HG03103 (cell line): ENCODE data around the gene FMO2.

Source experiments
- ATAC-seq: cut with Tn5 transposase; IDR thresholded peaks from one replicate; pipeline ENCODE4 v1.9.1; 2021; ENCODE audit warnings: low read depth; ENCODE audit not compliant: unreplicated experiment

The FMO2 gene

DNA sequence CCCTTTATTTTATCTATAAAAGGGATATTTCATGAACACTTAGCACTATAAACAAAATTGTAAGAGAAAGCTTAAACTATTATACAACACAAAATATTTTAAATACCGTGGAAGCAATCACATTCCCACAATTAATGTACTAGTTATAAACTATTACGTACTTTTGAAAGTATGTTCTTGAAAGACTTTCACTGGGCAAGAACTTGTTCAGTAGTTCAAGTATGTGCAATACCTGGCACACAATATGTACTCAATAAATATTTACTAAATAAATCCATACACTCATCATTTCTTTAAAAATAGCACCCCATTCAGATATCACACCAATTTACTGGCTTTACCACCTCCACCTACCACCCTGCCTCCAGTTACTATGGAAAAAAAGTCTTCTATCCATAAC lies 12.6 kb upstream of the FMO2 start:
- no peak for ATAC-seq

DNA sequence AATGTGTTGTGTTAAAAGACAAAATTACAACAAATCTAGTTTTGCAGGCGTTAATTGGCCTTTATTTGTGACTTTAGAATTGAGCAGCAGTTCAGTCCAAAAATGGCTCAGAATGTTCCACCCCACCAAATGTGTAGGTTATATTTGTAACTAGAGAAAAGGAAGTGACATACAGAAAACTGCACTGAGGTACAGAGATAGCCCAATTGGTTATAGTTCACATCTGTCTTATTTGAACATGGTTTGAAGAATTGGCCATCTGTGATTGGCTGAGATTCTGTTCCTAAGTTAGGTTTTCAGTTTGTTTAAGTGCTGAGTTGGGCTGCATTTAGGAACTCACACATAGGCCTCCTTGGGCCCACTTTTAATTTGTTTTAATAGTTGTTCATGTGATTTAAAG lies 12.0 kb upstream of the FMO2 start:
- ATAC-seq = peak; percentile 89

DNA sequence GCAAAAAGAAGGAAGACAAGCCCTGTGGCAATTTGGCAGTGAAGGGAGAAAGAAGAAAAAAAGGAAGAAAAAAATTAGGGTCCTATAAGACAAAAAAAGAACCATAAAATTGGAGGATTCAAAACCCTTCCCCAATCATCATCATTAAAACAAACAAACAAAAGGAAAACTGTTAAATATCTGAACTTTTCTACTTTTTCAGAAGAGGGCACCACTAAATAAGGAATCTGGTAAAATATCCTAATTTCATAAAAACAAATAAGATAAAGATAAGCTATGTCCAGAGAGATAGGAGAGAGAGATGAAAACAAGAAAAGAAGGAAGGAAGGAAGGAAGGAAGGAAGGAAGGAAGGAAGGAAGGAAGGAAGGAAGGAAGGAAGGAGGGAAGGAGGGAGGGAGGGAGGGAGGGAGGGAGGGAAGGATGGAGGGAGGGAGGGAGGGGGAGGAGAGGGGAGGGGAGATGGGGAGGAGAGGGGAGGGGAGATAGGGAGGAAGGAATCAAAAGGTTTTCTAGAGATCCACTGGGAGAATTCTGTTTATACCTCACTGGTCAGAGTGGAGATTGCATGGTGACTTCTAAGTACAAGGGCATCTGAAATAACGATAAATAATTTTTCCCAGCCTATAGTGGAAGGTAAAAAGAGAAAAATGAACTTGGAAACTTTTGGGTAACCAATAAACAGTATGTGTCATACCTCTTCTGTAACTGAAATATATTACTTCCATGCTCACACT lies 10.4 kb upstream of the FMO2 start:
- ATAC-seq = no peak

DNA sequence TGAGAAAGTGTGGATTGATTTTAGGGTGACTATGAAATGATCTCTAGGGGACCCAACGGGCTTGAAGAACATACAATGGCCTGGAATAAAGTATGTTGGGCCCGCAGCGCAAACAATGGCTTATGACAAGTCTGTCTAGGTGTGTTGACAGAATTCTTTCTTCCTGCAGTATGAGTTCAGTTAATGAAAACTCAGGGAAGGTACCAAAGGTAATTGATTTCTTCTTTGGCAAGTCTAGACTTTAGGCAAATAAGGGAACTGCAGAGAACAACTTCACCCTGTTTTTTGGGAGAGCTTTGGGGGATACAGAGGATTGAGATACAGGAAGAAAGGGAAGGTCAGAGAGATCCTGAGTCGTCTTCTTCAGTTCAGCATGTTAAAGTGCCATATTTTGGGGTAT lies 7.8 kb upstream of the FMO2 start:
- no peak for ATAC-seq

DNA sequence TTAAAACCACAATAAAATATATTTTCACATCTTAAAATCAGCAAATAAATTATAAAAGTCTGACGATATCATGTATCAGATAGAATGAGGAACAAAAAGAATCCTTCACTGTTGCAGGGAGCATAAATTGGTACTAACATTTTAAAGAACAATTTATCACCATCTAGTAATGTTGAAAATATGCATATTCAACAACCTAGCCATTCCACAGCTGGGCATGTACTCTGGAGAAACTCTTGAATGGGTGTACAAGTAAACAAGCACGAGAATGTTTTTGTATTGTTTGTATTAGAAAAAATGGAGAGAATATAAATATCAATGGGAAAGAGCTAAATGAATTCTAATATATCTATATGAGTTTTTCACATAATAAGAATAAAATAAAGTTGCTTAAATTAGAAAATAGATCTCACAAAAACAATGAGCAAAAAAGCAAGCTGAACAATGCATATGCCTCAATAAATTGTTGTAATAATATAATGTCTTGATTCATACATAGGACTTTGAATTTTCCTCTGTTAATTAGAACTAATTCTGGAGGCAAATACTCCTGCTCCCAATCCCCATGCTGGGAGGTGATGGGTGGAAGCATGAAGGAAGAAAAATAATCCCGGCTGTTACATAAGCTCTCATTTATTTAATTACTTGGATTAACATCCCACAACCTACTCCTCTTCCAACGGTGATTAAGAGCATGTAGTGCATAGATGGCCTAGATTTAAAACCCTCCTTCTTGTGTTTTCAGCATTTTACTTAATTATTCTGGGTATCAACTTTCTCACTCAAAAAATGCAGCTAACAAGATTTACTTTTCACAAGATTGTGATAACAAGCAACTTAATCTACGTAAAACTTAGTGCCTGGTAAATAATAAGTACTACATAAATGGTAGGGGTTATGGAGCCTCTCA lies 5.5 kb upstream of the FMO2 start:
- ATAC-seq = no peak

DNA sequence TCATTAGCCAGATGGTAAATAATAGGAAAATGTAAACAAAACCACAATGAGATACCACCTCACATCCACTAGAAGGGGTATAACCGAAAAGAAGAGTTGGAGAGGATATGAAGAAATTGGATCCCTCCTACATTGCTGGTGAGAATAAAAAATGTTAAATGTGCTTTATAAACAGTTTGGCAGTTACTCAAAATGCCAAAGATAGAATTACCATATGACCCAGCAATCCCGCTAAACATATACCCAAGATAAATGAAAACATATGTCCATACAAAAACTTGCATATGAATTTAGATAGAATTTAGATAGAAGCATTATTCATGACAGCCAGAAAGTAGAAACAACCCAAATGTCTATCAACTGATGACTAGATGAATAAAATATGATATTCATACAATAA lies 4.4 kb upstream of the FMO2 start:
- ATAC-seq = no peak

DNA sequence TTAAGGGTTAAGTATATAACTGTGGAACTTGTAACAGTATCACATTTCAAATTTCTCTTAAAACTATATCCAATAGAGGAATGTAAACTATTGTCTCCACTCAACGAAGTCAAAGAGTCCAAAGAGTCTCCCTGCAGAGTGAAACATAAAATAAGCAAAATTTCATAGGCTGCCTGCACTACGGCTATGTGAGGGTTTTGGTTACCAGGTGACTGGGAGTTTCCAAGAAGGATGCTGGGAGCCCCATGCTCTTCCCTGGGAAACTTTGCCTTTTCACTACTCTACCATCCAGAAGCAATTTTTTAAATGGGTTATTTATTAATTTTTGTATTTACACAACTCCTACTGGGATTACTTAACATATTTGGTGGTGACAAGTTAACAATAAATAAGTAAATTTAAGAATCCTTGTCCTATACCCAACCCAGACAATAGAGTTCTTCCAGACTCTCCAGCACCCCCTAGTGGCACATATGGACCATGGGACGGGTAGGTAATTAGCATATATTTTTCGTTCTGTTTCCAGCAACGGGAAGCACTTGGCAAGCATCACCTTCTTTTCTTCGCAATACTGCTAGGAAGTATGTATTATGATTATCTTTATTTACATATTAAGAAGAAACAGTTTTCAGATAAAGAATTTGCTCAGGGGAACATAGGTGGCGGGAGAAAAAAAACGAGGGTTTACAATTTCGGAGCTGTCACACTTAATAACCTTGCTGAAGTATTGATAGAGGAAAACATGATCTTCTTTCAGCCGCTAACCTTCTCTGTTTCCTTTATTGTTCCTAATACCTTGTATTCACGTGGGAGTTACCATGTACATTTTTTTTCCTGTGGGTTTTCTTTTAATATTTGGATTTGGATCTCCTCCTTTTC lies 3.5 kb downstream of the FMO2 start:
- ATAC-seq = peak; percentile 93

DNA sequence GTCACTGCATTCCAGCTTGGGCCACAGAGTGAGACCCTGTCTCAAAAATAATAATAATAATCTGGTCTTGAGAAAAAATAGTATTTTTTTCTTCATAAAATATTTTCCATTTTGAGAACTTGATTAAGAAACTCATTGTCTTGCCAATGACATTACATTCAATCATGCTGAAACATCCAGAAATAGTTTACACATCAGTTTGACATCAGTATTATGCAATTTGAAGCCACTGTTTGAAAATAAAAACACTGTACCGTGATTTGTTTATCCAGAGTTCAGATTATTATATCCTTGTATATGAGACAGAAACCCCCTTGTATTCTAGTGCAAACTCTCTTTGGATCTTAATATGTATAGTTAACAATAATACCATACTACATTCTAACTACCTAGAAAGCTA lies 6.9 kb downstream of the FMO2 start:
- ATAC-seq = no peak

DNA sequence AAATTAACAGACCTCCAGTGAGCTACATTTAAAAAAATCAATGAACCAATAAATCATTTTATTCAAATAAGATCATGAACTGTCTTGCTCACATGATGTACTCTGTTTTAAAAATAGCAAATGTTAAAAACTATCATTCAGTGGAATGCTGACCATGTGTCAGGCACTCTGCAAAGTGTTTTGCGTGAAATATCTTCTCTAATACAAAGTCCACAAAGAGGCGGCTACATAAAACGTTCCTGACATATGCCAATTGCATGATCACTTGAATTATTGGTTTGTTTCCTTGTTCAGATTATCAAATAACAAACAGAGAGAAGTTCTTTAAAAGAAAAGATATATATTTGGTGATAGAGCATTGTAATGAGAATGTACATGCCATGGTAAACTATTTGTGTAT lies 10.7 kb downstream of the FMO2 start:
- ATAC-seq = no peak

DNA sequence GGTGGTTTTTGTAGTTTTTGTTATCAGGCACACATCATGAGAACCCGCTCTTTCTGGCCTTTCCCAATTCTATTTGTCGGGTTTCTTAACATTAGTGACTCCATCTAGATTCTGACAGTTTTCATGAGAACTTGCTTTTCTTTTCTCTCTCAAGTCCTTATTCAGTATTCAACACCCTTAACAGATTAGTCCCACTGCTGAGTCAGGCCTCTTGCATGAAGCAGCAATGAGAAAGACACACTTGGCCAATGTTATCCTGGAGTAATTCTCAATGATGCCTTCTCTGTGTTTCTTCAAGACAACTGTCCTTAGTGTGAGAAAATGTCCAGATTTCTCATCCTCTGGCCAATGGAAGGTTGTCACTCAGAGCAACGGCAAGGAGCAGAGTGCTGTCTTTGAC lies 11.3 kb downstream of the FMO2 start:
- no peak for ATAC-seq

DNA sequence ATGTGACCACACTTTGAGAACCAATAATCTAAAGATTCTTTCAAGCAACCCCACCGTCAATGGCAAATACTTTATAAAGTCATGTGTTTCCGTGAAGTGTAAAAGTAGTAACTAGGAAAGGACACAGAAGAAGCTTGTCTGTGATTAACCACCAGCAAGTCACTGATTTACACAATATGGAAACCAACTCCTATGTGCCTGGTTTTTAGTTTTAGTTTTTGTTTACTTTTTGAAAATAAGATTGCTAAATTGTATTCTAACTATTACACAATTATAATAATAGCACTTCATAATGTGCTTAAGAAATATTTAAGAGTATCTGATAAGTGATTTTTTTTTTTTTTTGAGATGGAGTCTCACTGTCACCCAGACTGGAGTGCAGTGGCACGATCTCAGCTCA lies 13.0 kb downstream of the FMO2 start:
- ATAC-seq = no peak

DNA sequence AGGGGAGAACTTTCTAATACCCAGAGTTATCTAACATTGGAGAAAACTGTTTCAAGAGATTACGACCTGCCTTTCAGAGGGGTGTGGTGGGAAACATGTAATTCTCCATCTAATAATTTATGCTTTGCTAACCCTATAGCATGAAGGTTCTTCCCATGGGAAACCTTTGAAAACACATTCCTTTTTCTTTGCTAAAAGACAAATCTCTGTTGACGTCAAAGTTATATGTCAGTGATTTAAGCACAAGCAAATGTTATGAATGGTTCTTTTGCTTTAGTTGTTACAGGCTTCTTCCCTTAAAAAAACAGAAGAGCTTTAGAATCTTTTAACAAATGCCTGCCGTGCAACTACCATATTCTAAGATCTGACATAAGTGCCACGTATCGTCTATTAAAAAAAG lies 19.2 kb downstream of the FMO2 start:
- ATAC-seq = no peak

DNA sequence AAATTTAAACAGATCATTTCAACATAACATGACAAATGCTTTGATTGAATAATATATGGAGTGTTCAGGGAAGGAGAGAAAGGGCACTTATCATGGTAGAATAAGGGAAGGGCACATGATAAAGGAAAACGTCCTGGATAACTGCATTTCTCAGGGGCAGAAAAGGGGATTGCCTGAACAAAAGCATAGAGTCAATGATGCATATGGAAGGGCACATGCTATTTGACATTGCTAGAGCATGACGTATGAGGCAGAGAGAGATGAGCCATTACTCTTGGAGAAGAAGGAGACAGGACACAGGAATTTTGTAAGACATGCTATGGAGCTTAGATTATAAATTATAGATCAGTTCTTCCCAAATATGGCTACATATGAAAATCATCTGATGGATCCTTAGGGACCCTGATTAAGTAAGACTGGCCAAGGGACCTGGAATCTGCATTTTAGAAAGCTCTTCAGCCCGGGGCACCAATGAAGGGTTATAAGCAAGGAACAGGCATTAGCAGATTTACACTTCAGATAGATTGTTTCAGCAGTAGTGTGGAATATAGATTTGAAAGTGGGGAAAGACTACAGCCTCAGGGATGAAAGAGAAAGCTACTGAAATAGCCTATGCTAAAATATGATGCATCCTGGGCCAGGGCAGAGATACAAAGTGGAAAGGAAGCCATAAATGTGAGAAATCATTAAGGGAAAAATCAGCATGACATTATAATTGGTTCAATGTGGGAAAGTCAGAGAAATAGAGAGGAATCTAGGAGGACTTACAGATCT lies 21.3 kb downstream of the FMO2 start:
- ATAC-seq = no peak

DNA sequence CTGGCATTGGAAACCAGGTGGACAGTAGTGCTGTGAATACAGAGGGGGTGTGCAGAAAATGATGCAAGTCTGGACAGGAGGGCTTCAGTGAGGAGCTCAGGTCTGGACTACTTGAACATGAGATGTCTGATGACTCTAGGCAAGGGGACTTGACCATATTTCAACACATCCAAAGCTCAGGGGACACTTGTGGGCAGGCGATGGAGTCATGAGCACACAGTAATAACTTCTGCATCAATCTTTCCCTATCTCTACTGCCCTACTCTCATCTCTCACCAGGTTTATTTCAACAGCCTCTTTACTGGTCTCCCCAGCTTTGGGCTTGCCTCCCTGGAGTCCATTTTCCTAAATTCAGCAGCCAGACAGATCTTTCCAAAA lies 21.9 kb downstream of the FMO2 start:
- ATAC-seq = no peak

DNA sequence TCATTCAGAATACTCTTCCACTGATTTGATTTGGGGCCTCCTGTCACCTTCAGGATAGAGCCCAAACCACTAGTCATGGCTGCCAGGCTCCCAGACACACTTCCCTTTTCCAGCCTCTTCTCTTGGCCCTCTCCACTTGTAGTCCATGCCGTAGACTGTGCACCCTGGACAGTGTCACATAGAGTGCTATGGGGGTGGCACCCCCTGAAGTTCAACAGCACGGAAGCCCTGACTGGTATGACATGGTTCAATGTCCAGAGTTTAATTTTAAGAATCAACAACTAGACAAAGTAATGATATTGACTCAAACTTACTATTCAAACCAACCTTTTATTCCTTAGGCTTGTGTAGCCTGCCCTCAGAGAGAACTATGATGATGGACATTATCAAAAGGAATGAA lies 22.3 kb downstream of the FMO2 start:
- no peak for ATAC-seq

DNA sequence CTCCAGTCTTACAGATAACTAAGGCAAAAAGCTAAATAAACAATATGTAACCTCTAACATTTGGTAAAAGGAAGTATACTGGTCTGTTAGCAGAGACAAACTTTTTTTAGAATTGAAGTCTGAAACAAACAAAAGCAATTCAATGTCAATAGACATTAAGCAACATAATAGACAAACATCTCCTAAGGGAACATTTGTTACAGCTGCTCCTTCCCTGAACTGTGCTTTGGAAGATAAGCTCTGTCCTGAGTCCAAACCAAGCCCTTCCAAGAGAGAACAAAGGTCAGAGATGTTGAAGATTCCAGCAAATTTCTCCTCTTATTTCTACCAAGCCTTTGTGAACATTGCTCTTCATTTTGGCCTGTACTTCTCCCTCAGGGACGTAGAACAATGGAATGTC lies 25.3 kb downstream of the FMO2 start:
- ATAC-seq = no peak

DNA sequence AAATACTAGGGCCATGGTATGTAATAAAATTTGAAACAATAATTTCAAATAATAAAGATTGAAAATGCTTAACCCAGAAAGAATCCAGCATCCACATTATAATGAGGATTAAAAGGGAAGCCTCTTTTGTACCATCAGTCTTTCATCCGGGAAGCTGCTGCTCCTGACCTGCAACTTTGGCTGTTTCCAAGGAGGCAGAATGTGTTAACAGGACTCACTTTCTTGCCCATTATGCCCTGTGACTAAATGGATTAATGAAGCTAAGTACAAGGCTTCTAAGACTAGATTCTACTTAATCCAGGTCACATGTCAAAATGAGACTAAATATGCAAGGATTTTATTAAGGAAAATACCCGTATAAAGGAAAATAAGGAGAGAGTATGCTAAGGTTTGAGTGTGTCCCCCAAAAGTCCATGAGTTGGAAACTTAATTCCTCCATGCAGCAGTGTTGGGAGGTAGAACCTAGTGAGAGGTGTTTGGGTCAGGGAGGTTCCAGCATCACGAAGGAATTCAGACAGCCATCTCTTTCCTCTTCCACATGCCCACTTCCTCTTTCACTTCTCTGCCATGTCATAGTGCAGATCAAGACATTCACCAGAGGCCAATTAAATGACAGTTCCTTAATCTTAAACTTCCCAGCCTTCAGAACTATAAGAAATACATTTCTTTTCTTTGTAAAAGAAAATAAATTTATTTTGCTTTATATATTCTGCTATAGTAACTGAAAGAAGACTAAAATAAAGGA lies 27.7 kb downstream of the FMO2 start:
- ATAC-seq = no peak

DNA sequence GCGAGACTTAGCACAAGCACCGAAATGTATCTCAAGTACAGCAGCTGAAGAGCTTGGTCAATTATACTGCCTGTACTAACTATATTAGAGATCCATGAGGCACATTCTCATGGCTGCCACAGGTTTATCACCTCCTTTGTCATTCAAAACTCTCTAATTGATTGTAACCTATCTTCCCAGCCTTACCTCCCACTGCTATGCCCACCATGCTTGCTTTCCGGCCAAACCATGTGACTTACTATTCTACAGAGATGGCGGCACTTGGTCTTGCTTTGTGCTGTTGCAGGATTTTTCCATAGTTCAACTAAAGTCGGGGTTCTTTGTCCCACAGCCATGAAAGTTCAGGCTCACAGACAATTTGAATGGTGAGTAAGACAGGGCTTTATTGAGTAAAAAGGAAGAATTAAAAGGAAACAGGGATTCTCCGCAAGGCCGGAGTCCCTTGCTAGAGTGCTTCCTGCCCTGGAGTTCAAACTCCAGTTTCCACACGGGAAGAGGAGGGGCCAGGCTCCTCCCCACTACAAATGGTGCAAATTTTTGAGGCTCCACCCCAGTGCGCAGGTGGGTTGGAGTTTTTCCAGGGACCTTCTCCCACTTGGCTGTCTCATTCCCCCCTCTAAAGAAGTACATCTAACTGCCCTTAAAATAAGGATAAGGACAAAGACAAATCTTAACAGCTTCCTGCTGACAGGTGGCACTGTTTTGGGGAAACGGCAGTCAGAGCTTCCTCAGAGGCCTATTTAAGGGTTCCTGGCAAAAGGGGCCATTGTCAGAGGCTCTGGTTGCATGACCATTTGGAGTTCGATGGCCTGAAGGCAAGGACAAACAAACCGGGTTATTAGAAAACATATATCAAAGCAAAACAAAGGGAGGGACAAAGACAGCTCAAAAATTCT lies 28.7 kb downstream of the FMO2 start:
- ATAC-seq = no peak
